ENCODE measurements around the gene SMCO2.

Gene SMCO2

GRCh38 chr12:27436029-27436428 is 10.5 kb upstream of the SMCO2 start:
- DNase-seq (ENCODE audit: extremely low read depth, low read depth), result no peak
- TF ChIP-seq CTCF (IDR thresholded peaks at IDR 0.05; ENCODE audit: low read depth, low read length), result no peak

- TF ChIP-seq CTCF (IDR thresholded peaks at IDR 0.05; ENCODE audit: low read depth, low read length), result no peak
- DNase-seq (ENCODE audit: extremely low read depth, low read depth), result no peak
Measured at GRCh38 chr12:27436768-27437167, 9.8 kb upstream of the SMCO2 start.

GRCh38 chr12:27437839-27438238 is 8.7 kb upstream of the SMCO2 start:
- DNase-seq (ENCODE audit: extremely low read depth, low read depth), result no peak
- TF ChIP-seq CTCF (IDR thresholded peaks at IDR 0.05; ENCODE audit: low read depth, low read length), result no peak

- TF ChIP-seq CTCF (IDR thresholded peaks at IDR 0.05; ENCODE audit: low read depth, low read length), result no peak
Measured at GRCh38 chr12:27447761-27448160, 1.2 kb downstream of the SMCO2 start.

GRCh38 chr12:27449026-27449425 is 2.5 kb downstream of the SMCO2 start:
- no peak for TF ChIP-seq CTCF (IDR thresholded peaks at IDR 0.05; ENCODE audit: low read depth, low read length)
- DNase-seq (ENCODE audit: extremely low read depth, low read depth), result no peak

More at GRCh38 chr12:27447761-27448160, 1.2 kb downstream of the SMCO2 start:
- DNase-seq (ENCODE audit: extremely low read depth, low read depth), result no peak

- no peak for DNase-seq (ENCODE audit: extremely low read depth, low read depth)
- TF ChIP-seq CTCF (IDR thresholded peaks at IDR 0.05; ENCODE audit: low read depth, low read length), result no peak
Measured at GRCh38 chr12:27449893-27450534, 3.5 kb downstream of the SMCO2 start.

GRCh38 chr12:27451036-27451825 is 4.7 kb downstream of the SMCO2 start:
- no peak for DNase-seq (ENCODE audit: extremely low read depth, low read depth)
- no peak for TF ChIP-seq CTCF (IDR thresholded peaks at IDR 0.05; ENCODE audit: low read depth, low read length)
